Testis (tissue), 3 donors: ENCODE measurements around the gene ICA1. TPM values are rescaled to one million over a fixed set of nuclear protein-coding genes. Genes with fewer than 3 reads are reported as not detected.

Experiments used
- DNase-seq: peaks from one replicate; pipeline ENCODE4 v3.0.0-alpha.2; 2019
- H3K27ac ChIP-seq, 2 donors: fragments of 200-600 bp; sonication (generic); one replicate each; pipeline ENCODE4 v1.5.1; 2019
- H3K27me3 ChIP-seq: fragments of 200-600 bp; sonication (generic); one replicate; pipeline ENCODE4 v1.5.1; 2019
- H3K36me3 ChIP-seq: fragments of 200-600 bp; sonication (generic); one replicate; pipeline ENCODE4 v1.5.1; 2017; ENCODE audit warnings: low read depth; ENCODE audit errors: missing control alignments
- H3K4me1 ChIP-seq: fragments of 200-600 bp; sonication (generic); one replicate; pipeline ENCODE4 v1.5.1; 2019
- H3K4me3 ChIP-seq, 2 donors: fragments of 200-600 bp; sonication (generic); one replicate each; pipeline ENCODE4 v1.5.1; 2017 to 2019
- H3K9me3 ChIP-seq: fragments of 200-600 bp; sonication (generic); one replicate; pipeline ENCODE4 v1.5.1; 2017
- POLR2A ChIP-seq: fragments of 450-650 bp; IDR thresholded peaks from one replicate; pipeline ENCODE4 v1.6.1; 2017; ENCODE audit warnings: antibody characterized with exemption, mild to moderate bottlenecking, moderate library complexity
- WGBS, 2 donors: methylation state at CpG; one replicate each; pipeline ENCODE4 v1.1.5; 2018; 5-methylcytosine and 5-hydroxymethylcytosine counted together
- intact Hi-C: fragments of 100-400 bp; cut with DNase I; formaldehyde crosslinking; loops from one replicate; pipeline ENCODE4 v1.15.1; 2023; ENCODE audit warnings: low total_unique reads
- polyA plus RNA-seq: library from polyadenylated mRNA; stranded (reverse); fragments of 350-450 nt; fragmentation: Illumina TruSeq; extraction: RNeasy Lipid Tissue Mini Kit (QIAGEN cat#74804); gene quantifications from one replicate; pipeline ENCODE4 v1.2.3, GENCODE V29; 2014; ENCODE audit warnings: low read depth, low replicate concordance; ENCODE audit not compliant: insufficient read depth
- total RNA-seq, 2 donors: library from RNA; depleted of rRNA; stranded (reverse); fragments of >200 nt; gene quantifications; one replicate each; pipeline ENCODE4 v1.2.3, GENCODE V29; 2016
- TF ChIP-seq, protein P1 (sequence below), 3 experiments: fragments of 450-650 bp in 2 of 3; fragments of 200-600 bp in 1 of 3; sonication (generic) in 1 of 3; IDR thresholded peaks; one replicate each; pipeline ENCODE4 v1.5.1; 2016 to 2019; ENCODE audit warnings: antibody characterized with exemption in 3 of 3, mild to moderate bottlenecking in 2 of 3, moderate library complexity in 1 of 3

The ICA1 gene
- total and polyA plus RNA-seq, 3 donors from 2014 or later: 33.6 to 90.3 (median 76.1) TPM

DNA sequence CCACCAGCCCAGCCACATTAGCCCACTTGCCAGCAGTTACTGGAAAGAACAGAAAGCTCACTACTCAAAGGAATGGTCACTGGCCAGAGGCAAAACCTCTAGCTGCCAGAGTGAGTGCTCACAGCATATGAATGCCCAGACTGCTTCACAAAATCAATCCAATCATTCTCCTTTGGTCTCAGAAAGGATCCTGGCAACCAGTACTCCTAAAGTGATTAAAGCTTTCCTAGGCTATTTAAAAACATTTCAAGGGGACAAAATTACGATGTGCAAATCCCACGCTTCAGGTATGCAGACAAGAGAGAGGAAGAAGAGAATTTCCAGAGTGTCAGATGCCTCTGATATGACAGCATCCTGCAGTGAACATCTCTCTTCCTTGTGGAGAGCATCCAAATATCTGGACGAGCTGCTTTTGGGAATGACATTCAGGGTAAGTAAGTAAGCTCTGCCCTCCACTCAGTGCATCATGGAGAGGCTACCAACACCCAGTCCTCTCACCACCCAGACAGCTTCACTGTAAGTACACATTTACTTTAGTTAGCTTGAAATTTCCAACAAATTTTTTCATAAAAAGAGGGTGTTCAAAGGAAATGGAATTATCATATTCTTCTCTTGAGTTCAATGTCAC, 25.1 kb downstream of the ICA1 start:
- Histone ChIP-seq H3K4me1 (no peaks in the 10 kb centered on the region), H3K27ac (no peak overlapping the region), H3K27me3 (no peaks in the 10 kb centered on the region), H3K4me3 (no peak overlapping the region), H3K36me3 (no peaks in the 10 kb centered on the region), H3K9me3 (no peaks in the 10 kb centered on the region)
- TF ChIP-seq POLR2A: no peak
- TF ChIP-seq, protein P1, sequence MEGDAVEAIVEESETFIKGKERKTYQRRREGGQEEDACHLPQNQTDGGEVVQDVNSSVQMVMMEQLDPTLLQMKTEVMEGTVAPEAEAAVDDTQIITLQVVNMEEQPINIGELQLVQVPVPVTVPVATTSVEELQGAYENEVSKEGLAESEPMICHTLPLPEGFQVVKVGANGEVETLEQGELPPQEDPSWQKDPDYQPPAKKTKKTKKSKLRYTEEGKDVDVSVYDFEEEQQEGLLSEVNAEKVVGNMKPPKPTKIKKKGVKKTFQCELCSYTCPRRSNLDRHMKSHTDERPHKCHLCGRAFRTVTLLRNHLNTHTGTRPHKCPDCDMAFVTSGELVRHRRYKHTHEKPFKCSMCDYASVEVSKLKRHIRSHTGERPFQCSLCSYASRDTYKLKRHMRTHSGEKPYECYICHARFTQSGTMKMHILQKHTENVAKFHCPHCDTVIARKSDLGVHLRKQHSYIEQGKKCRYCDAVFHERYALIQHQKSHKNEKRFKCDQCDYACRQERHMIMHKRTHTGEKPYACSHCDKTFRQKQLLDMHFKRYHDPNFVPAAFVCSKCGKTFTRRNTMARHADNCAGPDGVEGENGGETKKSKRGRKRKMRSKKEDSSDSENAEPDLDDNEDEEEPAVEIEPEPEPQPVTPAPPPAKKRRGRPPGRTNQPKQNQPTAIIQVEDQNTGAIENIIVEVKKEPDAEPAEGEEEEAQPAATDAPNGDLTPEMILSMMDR (IDR thresholded peaks at IDR 0.05): no peak
- intact Hi-C loops: no loop called here
- DNase-seq: no peak
- 64 to 72% methylated on average over 3 of the region's 3 CpGs for whole genome bisulfite sequencing, 2 donors

DNA sequence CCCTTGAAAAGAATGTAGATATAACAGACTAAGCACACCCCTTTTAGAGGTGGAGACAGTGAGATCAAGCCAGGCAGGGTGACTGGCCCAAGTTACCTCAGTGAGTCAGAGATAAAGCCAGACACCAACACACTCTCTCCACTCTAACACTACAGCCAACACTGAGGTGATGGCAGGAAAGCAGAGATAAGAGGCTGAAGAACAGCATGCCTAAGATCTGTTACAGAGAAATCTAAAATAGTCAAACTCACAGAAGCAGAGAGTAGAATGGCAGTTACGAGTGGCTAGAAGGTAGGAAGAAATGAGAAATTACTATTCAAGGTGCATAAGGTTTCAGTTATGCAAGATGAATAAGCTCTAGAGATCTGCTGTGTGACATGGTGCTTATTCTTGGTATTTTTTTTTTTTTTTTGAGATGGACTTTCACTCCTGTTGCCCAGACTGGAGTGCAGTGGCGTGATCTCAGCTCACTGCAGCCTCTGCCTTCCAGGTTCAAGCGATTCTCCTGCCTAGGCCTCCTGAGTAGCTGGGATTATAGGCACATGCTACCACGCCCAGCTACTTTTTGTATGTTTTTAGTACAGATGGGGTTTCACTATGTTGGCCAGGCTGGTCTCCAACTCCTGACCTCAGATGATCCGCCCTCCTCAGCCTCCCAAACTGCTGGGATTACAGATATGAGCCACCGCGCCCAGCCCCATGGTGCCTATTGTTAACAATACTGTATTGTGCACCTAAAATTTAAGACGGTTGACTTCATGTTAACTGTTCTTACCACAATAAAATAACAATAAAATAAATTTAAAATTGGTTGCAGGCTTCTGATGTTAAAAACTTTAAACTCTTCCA, 28.7 kb downstream of the ICA1 start:
- H3K4me1 ChIP-seq: no peaks in the 10 kb centered on the region
- H3K27me3 ChIP-seq: no peaks in the 10 kb centered on the region
- WGBS, 2 donors: 88 to 93% methylated on average over 8 of the region's 8 CpGs
- H3K36me3 ChIP-seq: no peaks in the 10 kb centered on the region
- H3K27ac ChIP-seq: no peak overlapping the region
- intact Hi-C loops: no loop called here
- DNase-seq: no peak
- H3K4me3 ChIP-seq: no peak overlapping the region
- no peak for TF ChIP-seq POLR2A
- TF ChIP-seq, protein P1 (IDR thresholded peaks at IDR 0.05): no peak
- no peaks in the 10 kb centered on the region for H3K9me3 ChIP-seq

DNA sequence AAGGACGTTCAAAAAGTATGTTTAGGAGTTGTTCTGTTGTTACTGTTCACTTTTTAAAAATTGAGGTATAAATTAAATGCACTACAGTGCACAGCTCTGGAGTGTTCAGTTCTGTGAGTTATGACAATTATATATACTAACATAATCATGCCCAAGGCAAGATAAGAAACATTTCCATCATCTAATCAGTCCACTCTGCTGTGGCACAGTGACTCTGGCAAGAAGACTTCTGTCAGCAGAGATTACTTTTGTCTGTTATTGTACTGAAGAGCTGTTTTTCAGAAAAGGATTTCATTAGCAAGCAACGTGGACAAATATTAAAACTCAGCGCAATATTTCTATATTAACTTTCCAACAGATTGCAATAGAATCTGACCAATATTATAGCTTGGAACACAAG, 32.0 kb downstream of the ICA1 start:
- Histone ChIP-seq H3K27me3 (no peaks in the 10 kb centered on the region), H3K36me3 (no peaks in the 10 kb centered on the region), H3K4me3 (no peak overlapping the region), H3K9me3 (no peaks in the 10 kb centered on the region), H3K27ac (no peak overlapping the region), H3K4me1 (no peaks in the 10 kb centered on the region)
- intact Hi-C loops: no loop called here
- TF ChIP-seq POLR2A: no peak
- TF ChIP-seq, protein P1 (IDR thresholded peaks at IDR 0.05): no peak
- DNase-seq: no peak
- WGBS, 2 donors: 76 to 81% methylated on average over 3 of the region's 3 CpGs

DNA sequence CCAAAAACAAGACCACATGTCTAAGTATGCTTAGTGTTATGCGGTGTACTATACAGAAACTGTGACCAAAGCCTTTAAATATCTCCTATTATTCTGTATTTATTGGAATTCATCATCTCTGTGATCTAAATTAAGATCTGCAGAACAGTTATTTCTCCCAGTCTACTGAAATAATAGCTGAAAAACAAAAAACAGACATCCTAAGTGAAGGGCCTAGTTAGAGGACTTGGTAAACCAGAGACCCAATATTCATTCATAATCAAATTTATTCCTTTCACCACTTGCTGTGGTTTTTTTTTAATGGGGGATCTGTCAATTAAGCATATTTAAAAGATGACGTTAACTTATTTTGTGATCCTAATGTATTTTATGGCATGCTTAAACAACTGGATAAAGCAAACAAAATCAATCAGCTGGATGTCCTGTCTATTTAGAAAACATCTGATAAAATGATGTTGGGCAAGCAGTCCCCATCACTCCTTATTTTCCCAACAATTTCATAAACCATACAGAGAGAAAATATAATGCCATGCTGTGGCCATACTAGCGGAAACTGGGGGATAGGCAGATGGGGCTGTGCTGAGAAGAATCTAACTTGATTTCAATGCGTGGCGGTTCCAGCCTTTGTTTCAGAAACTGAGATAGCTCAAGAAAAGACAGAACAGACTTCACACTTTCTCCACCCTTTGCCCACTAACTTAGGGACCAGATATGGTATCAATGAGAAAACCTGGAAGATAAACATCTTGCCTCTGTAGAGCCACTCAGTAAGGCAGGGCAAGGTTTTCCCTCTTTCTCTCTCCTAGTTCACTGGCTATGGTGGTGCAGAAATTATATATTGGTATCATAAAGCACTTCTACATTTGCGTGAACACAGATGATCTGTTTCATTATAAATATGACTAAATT, 32.9 kb downstream of the ICA1 start:
- 92 to 94% methylated on average over 6 of the region's 6 CpGs for WGBS, 2 donors
- DNase-seq: no peak
- H3K27me3 ChIP-seq: no peaks in the 10 kb centered on the region
- no peaks in the 10 kb centered on the region for H3K9me3 ChIP-seq
- no peaks in the 10 kb centered on the region for H3K4me1 ChIP-seq
- no peaks in the 10 kb centered on the region for H3K36me3 ChIP-seq
- TF ChIP-seq, protein P1 (IDR thresholded peaks at IDR 0.05): no peak
- TF ChIP-seq POLR2A: no peak
- H3K27ac ChIP-seq: no peak overlapping the region
- no peak overlapping the region for H3K4me3 ChIP-seq
- intact Hi-C loops: no loop called here
